NT2/D1 (cell line): ENCODE measurements around the gene PDXK.

Experiments used
- SUZ12 ChIP-seq: IDR thresholded peaks from 2 replicates; pipeline ENCODE4 v1.6.1; 2011; ENCODE audit not compliant: insufficient read length, insufficient read depth; ENCODE audit errors: extremely low read depth
- YY1 ChIP-seq: IDR thresholded peaks from 2 replicates; pipeline ENCODE4 v1.6.1; 2011; ENCODE audit not compliant: insufficient read length, insufficient read depth
- ZNF274 ChIP-seq: IDR thresholded peaks from 2 replicates; pipeline ENCODE4 v1.6.1; 2011; ENCODE audit warnings: mild to moderate bottlenecking, low read depth, low read length

DNA sequence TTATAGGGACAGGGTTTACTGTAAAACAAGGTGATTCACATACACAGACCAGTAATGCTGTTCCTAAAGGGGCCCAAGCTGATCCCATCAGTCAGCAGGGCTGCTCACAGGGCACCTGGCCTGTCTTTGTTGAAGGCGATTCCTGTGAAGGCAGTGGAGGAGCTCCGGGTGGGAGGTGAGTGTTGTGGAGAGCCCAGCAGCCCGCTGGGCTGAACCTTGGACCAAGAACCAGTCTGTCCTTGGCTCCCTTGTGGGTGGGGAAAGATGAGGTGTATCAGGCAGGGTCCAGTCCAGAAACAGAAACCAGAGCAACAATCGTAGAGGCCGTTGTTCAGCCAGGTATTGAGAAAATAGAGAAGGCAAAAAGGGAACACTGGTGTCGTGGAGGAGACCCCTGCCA is 12.5 kb downstream of the PDXK start:
- TF ChIP-seq ZNF274: no peak
- no peak for TF ChIP-seq SUZ12
- no peak for TF ChIP-seq YY1
